GM20431 (cell line): Measurements from ENCODE around the gene CPA1.

Experiments
- in situ Hi-C: fragments of 300-500 bp; cut with MseI, MboI; formaldehyde crosslinking; loops from one replicate; pipeline ENCODE4 v1.15.0; 2020; ENCODE audit warnings: low sequenced_read_pairs; ENCODE audit not compliant: unreplicated experiment

CPA1 gene

GRCh38 chr7:130418306-130418705, 38.0 kb downstream of the CPA1 start:
- in situ Hi-C loops = no loop called here

GRCh38 chr7:130419658-130420057, 39.4 kb downstream of the CPA1 start:
- in situ Hi-C loops = no loop called here

DNA sequence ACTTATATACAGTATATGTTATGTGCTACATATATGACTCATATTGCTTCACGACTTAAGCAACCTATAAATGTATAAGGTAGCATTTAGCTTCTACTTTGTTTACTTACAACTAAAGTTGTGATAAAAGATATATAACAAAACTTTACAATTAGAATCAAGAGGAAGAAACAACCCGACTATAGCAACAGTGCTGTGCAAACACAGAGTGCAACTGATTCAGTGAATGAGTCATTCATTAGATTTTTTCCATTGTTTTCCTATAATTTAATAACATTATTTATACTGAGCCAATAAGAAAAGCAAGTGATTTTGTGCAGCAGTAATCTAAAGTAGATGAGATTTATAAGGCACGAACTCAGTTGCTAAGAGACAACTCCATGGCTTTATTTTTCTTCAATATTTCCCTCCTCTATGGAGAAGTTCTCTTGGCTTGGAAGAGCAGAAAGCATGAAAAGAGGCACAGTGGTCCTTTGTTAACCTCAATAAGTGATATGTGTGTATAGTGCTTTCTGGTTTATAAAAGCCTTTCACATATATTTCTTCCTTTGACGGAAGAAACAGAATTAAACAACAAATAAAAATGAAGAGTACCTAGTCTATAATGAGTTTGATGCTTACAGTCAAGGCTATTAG, 40.8 kb downstream of the CPA1 start:
- in situ Hi-C loops = no loop called here

DNA sequence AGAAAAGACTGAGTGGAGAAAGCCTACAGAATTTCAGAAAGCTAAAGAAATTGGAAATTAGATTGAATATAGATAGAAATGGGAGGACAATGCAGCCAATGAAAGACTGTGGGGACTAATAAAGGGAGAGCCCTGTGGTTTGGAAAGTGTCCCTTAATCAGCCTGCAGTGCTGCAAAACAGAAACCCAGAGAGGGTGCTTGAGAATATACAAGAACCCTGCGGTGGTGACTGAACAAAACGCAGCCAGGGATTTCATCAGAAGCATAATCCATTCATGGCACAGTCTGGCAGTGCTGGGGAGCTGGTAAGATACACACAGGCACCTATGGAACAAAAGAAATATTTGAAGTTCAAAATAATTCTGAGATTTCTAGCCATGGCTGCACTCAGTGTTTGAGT, 41.4 kb downstream of the CPA1 start:
- in situ Hi-C loops = no loop called here

DNA sequence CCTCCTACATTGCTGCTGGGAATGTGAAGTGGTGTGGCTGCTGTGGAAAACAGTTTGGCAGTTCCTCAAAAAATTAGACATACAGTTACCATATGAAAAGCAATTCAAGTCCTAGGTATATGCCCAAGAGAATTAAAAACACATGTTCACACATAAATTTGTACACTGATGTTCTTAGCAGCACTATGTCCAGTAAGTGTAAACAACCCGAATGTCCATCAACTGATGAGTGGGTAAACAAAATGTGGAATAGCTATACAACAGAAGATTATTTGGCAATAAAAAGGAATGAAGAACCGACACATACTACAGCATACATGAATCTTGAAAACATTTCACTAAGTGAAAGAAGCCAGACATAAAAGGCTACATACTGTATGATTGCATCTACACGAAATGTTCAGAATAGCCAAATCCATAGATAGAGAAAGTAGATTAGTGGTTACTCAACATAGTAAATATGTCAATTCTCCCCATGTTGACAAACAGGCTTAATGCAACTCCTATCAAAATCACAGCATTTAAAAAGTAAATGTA, 43.3 kb downstream of the CPA1 start:
- in situ Hi-C loops = no loop called here

GRCh38 chr7:130425796-130426195, 45.5 kb downstream of the CPA1 start:
- in situ Hi-C loops = no loop called here

DNA sequence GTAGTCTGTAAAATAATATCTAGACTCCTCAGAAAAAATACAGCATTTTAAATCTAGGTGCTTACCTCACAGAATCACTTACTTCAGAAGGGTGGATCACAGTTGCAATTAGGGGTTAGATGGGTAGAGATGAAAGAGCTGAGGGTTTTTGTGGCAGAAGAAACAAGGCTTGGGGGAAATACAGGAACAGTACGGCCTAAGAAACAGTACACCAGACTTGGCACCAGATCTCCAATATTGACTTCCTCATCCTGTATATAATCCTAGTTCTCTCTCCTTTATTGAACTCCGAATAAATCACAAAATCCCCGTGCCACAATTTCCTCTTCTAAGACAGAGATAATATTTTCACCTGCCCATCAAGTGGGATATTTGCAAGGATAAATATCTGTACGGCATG, 46.3 kb downstream of the CPA1 start:
- in situ Hi-C loops = no loop called here

DNA sequence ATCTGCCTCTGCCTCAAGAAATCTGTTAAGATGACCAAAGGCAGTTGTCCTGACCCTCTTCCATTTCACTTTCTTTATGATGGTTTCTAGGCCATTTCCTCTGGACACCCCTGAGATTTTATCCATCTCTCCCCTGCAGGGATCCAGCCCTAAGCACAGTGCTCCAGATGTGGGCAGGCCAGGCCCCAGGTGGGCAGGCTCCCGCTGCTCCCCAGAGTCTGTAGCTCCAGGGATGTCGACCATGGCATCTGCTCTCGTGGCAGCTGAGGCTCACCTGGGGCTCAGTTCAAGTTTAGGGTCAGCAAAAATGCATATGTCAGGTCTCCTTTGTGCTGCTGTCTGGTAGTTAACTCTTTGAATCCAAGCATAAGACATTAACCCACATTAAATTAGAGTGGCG, 48.7 kb downstream of the CPA1 start:
- in situ Hi-C loops = no loop called here

GRCh38 chr7:130430115-130430514, 49.8 kb downstream of the CPA1 start:
- in situ Hi-C loops = no loop called here

DNA sequence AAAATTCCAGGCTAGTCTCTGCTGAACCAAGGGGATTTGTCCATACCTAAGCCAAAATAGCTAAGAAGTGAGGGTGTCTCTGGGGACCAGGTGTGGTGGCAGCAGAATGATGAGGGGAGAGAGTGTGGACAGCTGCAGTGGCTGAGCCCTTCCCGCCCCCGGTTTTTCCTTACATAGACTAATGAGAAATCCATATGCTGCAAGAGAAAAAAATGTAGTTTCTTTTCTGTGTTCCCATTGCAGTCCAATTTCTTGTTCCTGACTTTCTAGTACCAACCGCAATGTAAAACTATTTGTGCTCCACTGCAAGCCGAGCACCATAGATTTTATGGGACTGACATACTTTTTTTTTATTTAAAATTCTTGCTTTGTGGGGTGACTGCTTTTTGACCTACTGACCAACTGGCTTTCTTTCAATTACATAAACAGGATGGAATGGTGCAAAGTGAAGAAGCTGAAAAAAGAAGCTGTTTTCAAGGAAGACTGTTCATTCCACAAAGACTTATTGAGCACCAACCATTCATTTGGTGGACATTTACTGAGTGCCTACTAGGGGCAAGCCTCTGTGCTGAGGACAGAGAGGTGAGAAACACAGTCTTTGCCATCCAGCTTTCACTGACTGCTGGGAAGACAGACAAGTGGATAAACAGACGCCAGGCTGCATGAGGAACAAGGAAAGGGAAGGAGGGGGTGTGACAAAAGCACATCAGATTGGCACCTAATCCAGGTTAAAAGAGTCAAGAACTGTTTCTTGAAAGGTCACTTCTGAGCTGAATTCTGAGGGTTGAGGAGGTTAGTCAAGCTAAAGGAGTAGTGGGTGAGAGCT, 50.8 kb downstream of the CPA1 start:
- in situ Hi-C loops = no loop called here

DNA sequence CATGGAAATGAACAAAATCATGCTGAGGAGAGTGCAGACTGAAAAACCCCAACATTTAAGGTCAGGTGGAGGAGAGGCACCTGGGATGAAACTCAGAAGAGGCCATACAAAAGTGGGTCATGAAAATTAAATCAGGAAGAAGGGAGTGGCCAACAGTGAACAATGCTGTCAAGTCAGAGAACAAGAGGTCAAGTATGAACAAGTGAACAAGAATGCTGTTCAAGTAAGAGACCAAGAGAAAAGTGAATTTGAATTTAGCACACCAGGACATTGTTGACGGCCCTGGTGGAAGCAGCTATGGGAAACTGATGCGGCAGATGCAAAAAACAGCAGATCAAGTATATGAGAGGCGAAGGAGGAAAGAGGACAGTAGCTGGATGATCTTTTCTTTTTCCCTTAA, 52.6 kb downstream of the CPA1 start:
- in situ Hi-C loops = no loop called here

GRCh38 chr7:130433301-130433700, 53.0 kb downstream of the CPA1 start:
- in situ Hi-C loops = no loop called here

DNA sequence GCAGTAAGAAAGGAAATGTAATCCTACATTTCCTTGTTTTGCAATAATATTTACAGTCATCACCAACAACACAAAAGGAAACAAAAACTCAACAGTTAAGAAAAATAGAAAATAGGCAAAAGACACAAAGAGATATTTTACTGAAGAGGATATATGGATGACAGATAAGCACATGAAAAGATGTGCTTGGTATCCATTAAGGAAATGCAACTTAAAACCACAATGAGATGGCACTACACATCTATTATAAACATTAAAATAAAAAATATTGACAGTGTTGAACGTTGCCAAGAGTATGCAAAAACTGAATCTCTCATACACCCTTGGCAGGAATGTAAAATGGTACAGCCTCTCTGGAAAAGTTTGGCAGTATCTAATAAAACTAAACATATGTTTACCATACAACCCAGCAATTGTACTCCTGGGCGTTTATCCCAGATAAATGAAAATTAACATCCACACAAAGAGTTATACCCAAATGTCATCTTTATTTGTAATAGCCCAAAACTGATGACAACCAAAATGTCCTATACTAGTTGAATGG, 55.1 kb downstream of the CPA1 start:
- in situ Hi-C loops = no loop called here

DNA sequence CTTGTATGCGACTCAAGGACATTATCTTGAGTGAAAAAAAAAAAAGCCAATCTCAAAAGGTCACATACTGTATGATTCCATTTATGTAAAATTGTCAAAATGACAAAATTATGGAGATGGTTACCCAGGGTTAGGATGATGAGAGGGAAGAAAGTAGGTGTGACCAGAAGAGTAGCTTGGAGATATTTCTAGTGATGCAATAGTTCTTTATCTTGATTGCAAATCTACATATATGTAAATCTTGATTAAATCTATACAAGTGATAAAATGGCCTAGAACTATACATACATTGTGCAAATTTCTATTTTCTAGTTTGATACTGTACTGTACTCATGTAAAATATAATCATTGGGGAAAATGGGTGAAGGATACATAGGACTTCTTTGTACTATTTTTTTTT, 56.0 kb downstream of the CPA1 start:
- in situ Hi-C loops = no loop called here
